BJ (cell line): ENCODE data around the gene DTD1. TPM values are rescaled to one million over a fixed set of nuclear protein-coding genes. Genes with fewer than 3 reads are reported as not detected.
A peak's percentile ranks its signal among the peaks of the same experiment; 100 is the strongest.

ENCODE experiments used
- CTCF ChIA-PET: fragments of 350-600 bp; formaldehyde crosslinking; extraction: SDS; loops from one replicate; lab custom pipeline; 2021; ENCODE audit warnings: antibody characterized with exemption, inconsistent platforms; lab: Yijun Ruan, JAX
- POLR2A ChIA-PET: fragments of 300-600 bp; sonication (Branson Sonifier 250); formaldehyde crosslinking; extraction: SDS; loops from one replicate; lab custom pipeline; 2021; ENCODE audit warnings: antibody characterized with exemption; lab: Charles Lee
- DNase-seq: peaks from one replicate; pipeline ENCODE4 v3.0.0-alpha.2; 2011; ENCODE audit warnings: low read depth
- H3K27me3 ChIP-seq: 2 replicates; pipeline ENCODE4 v1.6.0; 2011; ENCODE audit warnings: low read length; ENCODE audit not compliant: control insufficient read depth, insufficient read depth
- H3K36me3 ChIP-seq: 2 replicates; pipeline ENCODE4 v1.5.1; 2011; ENCODE audit warnings: low read length; ENCODE audit not compliant: control insufficient read depth, insufficient read depth
- H3K4me3 ChIP-seq: 2 replicates; pipeline ENCODE4 v1.5.1; 2011; ENCODE audit warnings: low read depth, mild to moderate bottlenecking, control low read depth, low read length
- CTCF ChIP-seq: IDR thresholded peaks from 2 replicates; pipeline ENCODE4 v1.5.1; 2011; ENCODE audit warnings: low read depth, mild to moderate bottlenecking, control low read depth, inconsistent platforms, low read length, moderate library complexity; ENCODE audit not compliant: insufficient read depth
- polyA plus RNA-seq: library from polyadenylated mRNA; depleted of rRNA; stranded (reverse); fragments of >200 nt; gene quantifications from 2 replicates; pipeline ENCODE4 v1.2.3, GENCODE V29; 2011

DTD1 gene
- polyA plus RNA-seq, 1 experiment: 47.3 TPM

DNA sequence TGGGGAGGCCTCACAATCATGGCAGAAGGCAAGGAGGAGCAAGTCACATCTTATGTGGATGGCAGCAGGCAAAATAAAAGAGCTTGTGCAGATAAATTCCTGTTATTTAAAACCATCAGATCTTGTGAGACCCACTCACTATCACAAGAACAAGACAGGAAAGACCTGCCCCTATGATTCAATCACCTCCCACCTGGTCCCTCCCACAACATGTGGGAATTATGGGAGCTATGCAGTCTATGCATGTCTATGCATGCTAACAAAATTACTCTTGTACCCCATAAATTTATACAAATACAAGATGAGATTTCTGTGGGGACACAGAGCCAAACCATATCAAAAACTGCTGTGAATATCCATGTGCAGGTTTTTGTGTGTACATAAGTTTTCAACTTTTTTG, 200.2 kb downstream of the DTD1 start:
- Histone ChIP-seq H3K4me3 (no peak overlapping the region), H3K36me3 (no peaks in the 10 kb centered on the region), H3K27me3 (peaks cover 2% of the 10 kb centered on the region)
- DNase-seq: no peak
- ChIA-PET POLR2A (no interaction called here), CTCF (no interaction called here)
- TF ChIP-seq CTCF: no peak

- Histone ChIP-seq H3K27me3 (peaks cover 2% of the 10 kb centered on the region), H3K4me3 (no peak overlapping the region), H3K36me3 (no peaks in the 10 kb centered on the region)
- DNase-seq: no peak
- POLR2A ChIA-PET: no interaction called here
- CTCF ChIA-PET: interaction anchor here (0.8 to 1.4 kb wide), 2 partner anchors 13 to 192 kb away, joined by 3 to 4 read pairs; no protein-coding TSS in a partner anchor
- TF ChIP-seq CTCF: no peak
Measured at GRCh38 chr20:18790787-18791186, 202.9 kb downstream of the DTD1 start.

GRCh38 chr20:18793625-18794427, 206.0 kb downstream of the DTD1 start:
- POLR2A ChIA-PET: no interaction called here
- TF ChIP-seq CTCF: no peak
- CTCF ChIA-PET: interaction anchor here (0.8 to 1.4 kb wide), 3 partner anchors 9 to 162 kb away, joined by 3 to 5 read pairs (median 3); no protein-coding TSS in a partner anchor
- DNase-seq: peak; percentile 55
- H3K27me3 ChIP-seq: peaks cover 2% of the 10 kb centered on the region
- H3K4me3 ChIP-seq: peak overlapping the region; percentile 67
- no peaks in the 10 kb centered on the region for H3K36me3 ChIP-seq

DNA sequence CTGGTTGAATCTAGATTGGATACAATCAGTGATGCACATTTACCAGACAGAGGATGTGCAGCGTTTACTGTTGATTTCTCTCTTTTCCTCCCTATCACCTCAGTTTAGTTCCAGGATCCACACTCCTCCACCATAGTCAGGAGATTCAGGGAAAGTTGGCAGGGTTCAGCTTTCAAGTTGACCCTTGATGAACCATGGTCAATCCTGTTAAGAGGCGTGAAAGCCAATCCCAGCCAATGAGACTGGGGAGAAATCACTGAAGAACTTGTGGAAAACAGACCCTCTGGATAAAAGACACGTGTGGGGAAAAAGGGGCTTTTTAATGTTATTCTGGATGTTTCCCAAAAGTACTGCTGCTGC, 206.6 kb downstream of the DTD1 start:
- DNase-seq: no peak

More for the DNA sequence above, 206.6 kb downstream of the DTD1 start:
- ChIA-PET POLR2A (no interaction called here), CTCF (interaction anchor here (1.0 to 1.4 kb wide), 2 partner anchors 161 to 162 kb away, joined by 3 to 5 read pairs; no protein-coding TSS in a partner anchor)
- H3K4me3 ChIP-seq: peak overlapping the region; percentile 67
- no peak for TF ChIP-seq CTCF
- H3K36me3 ChIP-seq: no peaks in the 10 kb centered on the region
- H3K27me3 ChIP-seq: peaks cover 2% of the 10 kb centered on the region
